Measurements from ENCODE around the gene SYNPR. TPM values are rescaled to one million over a fixed set of nuclear protein-coding genes. Genes with fewer than 3 reads are reported as not detected.

SYNPR gene
- total RNA-seq, 1 experiment from 2014 or later, result 0.85 TPM

- TF ChIP-seq ZSCAN18 (CRISPR knock-in tag; IDR thresholded peaks at IDR 0.05), result no peak
- TF ChIP-seq NR2C2 (CRISPR knock-in tag; IDR thresholded peaks at IDR 0.05), result no peak
- TF ChIP-seq ZNF138 (CRISPR knock-in tag; conservative IDR thresholded peaks at IDR 0.05), result no peak
- no peak for TF ChIP-seq ZNF232 (CRISPR knock-in tag; IDR thresholded peaks at IDR 0.05)
- no peak for TF ChIP-seq ESRRA (CRISPR knock-in tag; IDR thresholded peaks at IDR 0.05; ENCODE audit: borderline replicate concordance)
- TF ChIP-seq, protein P1, sequence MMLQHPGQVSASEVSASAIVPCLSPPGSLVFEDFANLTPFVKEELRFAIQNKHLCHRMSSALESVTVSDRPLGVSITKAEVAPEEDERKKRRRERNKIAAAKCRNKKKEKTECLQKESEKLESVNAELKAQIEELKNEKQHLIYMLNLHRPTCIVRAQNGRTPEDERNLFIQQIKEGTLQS (CRISPR knock-in tag; conservative IDR thresholded peaks at IDR 0.05), result no peak
- TF ChIP-seq NR1H2 (CRISPR knock-in tag; IDR thresholded peaks at IDR 0.05), result no peak
- TF ChIP-seq ZNF396 (CRISPR knock-in tag; IDR thresholded peaks at IDR 0.05; ENCODE audit: borderline replicate concordance), result no peak
- TF ChIP-seq, protein P2, sequence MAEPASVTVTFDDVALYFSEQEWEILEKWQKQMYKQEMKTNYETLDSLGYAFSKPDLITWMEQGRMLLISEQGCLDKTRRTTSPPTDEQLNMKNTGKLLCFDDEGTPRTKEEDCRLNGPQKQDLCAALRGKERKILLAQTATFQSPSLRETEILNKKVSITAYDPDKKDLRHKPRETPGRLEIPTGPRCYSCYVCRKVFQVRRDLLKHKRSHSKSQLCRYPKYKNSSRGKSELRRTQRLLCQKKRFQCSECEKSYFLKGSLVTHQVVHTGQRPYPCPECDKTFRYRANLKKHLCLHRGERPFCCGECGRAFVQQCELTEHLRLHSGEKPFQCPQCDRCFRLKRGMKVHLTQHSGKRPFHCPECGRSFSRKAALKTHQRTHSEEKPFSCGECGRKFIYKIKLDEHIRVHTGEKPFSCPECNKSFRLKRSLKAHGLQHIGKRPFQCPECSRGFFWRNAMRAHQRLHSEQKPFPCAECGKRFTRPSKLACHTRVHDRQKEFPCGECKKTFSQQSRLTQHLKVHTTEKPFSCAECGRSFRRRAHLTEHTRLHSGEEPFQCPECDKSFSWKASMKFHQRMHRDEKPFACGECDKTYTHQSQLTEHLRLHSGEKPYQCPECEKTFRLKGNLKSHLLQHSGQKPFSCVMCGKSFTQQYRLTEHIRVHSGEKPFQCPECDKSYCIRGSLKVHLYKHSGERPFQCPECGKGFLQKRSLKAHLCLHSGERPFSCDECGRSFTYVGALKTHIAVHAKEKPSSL (CRISPR knock-in tag; conservative IDR thresholded peaks at IDR 0.05), result no peak
- TF ChIP-seq, protein P3, sequence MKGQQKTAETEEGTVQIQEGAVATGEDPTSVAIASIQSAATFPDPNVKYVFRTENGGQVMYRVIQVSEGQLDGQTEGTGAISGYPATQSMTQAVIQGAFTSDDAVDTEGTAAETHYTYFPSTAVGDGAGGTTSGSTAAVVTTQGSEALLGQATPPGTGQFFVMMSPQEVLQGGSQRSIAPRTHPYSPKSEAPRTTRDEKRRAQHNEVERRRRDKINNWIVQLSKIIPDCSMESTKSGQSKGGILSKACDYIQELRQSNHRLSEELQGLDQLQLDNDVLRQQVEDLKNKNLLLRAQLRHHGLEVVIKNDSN (CRISPR knock-in tag; IDR thresholded peaks at IDR 0.05), result no peak
- no peak for TF ChIP-seq TP53 (CRISPR knock-in tag; IDR thresholded peaks at IDR 0.05)
These were observed 9.5 kb downstream of the SYNPR start (continued) for GRCh38 chr3:63287610-63288009.

DNA sequence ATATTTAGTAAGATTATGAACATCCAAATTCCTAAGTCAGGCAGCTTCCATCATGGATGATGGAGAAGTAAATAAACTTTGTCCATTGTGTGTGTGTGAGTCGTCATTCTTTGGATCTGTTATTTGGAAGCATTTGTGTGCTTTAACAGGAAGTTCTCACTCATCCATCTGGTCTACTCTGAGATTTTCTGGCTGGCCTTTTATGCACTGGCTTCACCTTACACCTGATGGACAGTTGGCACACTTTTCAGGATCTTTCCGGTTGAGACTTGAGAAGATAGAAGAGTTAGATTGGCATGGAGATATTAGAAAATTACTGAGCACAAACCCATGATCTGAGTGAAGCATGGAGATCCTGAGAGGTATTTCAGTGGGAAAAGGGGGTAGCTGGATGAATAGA is 12.6 kb downstream of the SYNPR start:
- CTCF ChIA-PET, result interaction anchor here (0.9 kb wide), 1 partner anchor 12 kb away, joined by 3 read pairs; no protein-coding TSS in a partner anchor
- TF ChIP-seq ZNF317 (CRISPR knock-in tag; IDR thresholded peaks at IDR 0.05; ENCODE audit: borderline replicate concordance, low read depth), result no peak
- no peak for TF ChIP-seq GTF2I (CRISPR knock-in tag; conservative IDR thresholded peaks at IDR 0.05)
- TF ChIP-seq, protein P4, sequence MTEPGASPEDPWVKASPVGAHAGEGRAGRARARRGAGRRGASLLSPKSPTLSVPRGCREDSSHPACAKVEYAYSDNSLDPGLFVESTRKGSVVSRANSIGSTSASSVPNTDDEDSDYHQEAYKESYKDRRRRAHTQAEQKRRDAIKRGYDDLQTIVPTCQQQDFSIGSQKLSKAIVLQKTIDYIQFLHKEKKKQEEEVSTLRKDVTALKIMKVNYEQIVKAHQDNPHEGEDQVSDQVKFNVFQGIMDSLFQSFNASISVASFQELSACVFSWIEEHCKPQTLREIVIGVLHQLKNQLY (CRISPR knock-in tag; IDR thresholded peaks at IDR 0.05), result no peak
- TF ChIP-seq TEAD1 (CRISPR knock-in tag; IDR thresholded peaks at IDR 0.05), result no peak
- TF ChIP-seq, protein P2 (CRISPR knock-in tag; conservative IDR thresholded peaks at IDR 0.05), result no peak
- no peak for TF ChIP-seq FOXK1 (CRISPR knock-in tag; IDR thresholded peaks at IDR 0.05)
- TF ChIP-seq FOXP1 (CRISPR knock-in tag; IDR thresholded peaks at IDR 0.05; ENCODE audit: borderline replicate concordance), result no peak
- no peak for TF ChIP-seq ARID4B (CRISPR knock-in tag; IDR thresholded peaks at IDR 0.05; ENCODE audit: borderline replicate concordance)
- TF ChIP-seq ZNF219 (CRISPR knock-in tag; IDR thresholded peaks at IDR 0.05; ENCODE audit: borderline replicate concordance), result no peak
- TF ChIP-seq JAZF1 (CRISPR knock-in tag; IDR thresholded peaks at IDR 0.05), result no peak
- TF ChIP-seq MXD4 (CRISPR knock-in tag; IDR thresholded peaks at IDR 0.05; ENCODE audit: borderline replicate concordance), result no peak
- TF ChIP-seq, protein P5, sequence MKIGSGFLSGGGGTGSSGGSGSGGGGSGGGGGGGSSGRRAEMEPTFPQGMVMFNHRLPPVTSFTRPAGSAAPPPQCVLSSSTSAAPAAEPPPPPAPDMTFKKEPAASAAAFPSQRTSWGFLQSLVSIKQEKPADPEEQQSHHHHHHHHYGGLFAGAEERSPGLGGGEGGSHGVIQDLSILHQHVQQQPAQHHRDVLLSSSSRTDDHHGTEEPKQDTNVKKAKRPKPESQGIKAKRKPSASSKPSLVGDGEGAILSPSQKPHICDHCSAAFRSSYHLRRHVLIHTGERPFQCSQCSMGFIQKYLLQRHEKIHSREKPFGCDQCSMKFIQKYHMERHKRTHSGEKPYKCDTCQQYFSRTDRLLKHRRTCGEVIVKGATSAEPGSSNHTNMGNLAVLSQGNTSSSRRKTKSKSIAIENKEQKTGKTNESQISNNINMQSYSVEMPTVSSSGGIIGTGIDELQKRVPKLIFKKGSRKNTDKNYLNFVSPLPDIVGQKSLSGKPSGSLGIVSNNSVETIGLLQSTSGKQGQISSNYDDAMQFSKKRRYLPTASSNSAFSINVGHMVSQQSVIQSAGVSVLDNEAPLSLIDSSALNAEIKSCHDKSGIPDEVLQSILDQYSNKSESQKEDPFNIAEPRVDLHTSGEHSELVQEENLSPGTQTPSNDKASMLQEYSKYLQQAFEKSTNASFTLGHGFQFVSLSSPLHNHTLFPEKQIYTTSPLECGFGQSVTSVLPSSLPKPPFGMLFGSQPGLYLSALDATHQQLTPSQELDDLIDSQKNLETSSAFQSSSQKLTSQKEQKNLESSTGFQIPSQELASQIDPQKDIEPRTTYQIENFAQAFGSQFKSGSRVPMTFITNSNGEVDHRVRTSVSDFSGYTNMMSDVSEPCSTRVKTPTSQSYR (CRISPR knock-in tag; IDR thresholded peaks at IDR 0.05), result no peak

More for the DNA sequence above, 12.6 kb downstream of the SYNPR start:
- Mint-ChIP-seq H3K27ac (no peak overlapping the region), H3K36me3 (no peaks in the 10 kb centered on the region), H3K4me1 (peaks cover 26% of the 10 kb centered on the region), H3K27me3 (ENCODE audit: low read depth) (peaks cover 19% of the 10 kb centered on the region), H3K9me3 (no peaks in the 10 kb centered on the region; the same call in 1 of the 2 replicates), H3K4me3 (no peak overlapping the region)
- ATAC-seq (no peak), DNase-seq (ENCODE audit: low spot score) (no peak)
- POLR2A ChIA-PET, result interaction anchor here (0.7 kb wide), 1 partner anchor 352 kb away, joined by 4 read pairs; no protein-coding TSS in a partner anchor

All from WTC11 (cell line).